ENCODE measurements around the gene IGF2R.

IGF2R gene

DNA sequence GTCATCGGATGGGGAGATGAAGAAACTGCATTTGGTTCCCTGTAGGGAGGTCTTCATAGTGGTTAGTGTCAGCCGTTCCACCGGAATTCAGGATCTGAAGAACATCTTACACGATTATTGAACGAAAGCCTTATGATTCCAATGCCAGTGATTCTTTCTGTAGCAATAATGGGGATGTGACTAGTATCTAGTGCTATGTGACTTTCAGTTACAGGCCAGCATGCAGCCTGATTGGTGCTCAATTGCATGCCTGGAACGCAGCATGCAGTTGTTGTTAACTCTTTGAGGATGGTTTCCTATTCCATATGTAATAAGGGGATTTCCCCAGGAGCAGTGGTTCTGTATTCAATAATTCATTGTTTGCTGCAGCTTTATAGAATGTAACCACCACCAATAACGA is 81.1 kb downstream of the IGF2R start:
- H3K4me3 ChIP-seq (ENCODE audit: low read depth, low read length): no peak overlapping the region
- TF ChIP-seq, protein P1, sequence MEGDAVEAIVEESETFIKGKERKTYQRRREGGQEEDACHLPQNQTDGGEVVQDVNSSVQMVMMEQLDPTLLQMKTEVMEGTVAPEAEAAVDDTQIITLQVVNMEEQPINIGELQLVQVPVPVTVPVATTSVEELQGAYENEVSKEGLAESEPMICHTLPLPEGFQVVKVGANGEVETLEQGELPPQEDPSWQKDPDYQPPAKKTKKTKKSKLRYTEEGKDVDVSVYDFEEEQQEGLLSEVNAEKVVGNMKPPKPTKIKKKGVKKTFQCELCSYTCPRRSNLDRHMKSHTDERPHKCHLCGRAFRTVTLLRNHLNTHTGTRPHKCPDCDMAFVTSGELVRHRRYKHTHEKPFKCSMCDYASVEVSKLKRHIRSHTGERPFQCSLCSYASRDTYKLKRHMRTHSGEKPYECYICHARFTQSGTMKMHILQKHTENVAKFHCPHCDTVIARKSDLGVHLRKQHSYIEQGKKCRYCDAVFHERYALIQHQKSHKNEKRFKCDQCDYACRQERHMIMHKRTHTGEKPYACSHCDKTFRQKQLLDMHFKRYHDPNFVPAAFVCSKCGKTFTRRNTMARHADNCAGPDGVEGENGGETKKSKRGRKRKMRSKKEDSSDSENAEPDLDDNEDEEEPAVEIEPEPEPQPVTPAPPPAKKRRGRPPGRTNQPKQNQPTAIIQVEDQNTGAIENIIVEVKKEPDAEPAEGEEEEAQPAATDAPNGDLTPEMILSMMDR (IDR thresholded peaks at IDR 0.05; ENCODE audit: low read depth, low read length): no peak

DNA sequence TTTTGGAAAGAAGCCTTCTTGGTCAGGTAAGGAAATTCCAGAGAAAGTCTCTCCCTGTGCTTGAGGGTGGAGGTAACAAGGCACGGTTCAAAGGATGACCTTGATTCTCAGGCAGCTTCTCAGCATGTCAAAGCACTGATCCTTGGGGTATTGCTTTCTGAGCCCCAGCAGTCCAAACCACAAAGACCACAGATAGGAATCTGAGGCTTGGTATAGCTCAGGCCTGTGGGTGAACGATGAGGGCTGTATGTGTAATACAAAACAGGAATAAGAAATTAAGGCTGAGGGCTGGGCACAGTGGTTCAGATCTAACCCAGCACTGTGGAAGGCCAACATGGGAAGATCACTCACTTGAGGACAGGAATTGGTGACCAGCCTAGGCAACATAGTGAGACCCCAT is 82.5 kb downstream of the IGF2R start:
- TF ChIP-seq, protein P1 (IDR thresholded peaks at IDR 0.05; ENCODE audit: low read depth, low read length): no peak
- no peak overlapping the region for H3K4me3 ChIP-seq (ENCODE audit: low read depth, low read length)

DNA sequence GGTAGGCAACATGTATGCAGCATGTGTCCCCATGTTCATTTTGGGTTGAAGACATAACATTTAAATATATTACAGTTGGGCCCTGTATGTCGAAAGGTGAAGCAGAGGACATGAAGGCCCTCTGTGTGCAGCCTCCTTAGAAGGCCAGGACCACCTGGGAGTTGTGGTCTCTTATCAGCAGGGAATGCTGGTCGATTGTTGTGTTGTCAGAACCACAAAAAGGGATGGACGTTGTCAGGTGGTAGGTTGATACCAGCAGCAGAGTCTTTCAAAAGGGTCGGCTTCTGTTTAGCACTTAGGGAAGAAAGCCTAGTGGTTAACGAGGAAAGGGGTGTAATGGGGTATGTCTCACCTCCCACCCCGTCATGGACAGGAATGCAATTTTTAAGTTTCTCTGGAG is 85.4 kb downstream of the IGF2R start:
- TF ChIP-seq, protein P1 (IDR thresholded peaks at IDR 0.05; ENCODE audit: low read depth, low read length): no peak
- no peak overlapping the region for H3K4me3 ChIP-seq (ENCODE audit: low read depth, low read length)

DNA sequence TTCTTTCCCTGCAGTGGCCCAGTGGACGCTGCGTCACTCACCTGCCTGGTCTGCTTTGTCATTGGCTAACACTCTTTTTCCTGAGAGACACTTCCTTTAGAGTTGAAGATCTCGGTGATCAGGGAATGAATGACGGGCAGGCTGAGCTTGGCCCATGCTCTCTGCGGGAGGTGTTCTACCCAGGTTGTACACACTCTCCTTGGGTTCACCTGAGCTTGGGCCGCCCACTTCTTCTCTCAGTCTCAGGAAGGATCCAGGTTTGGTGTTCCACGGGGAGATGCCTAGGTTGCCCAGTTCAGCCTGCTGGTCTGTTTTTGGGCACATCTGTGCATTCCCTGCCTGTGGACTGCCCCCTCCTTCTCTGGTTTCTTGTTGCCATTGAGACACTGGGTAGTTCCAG is 86.0 kb downstream of the IGF2R start:
- H3K4me3 ChIP-seq (ENCODE audit: low read depth, low read length): no peak overlapping the region
- TF ChIP-seq, protein P1 (IDR thresholded peaks at IDR 0.05; ENCODE audit: low read depth, low read length): no peak

DNA sequence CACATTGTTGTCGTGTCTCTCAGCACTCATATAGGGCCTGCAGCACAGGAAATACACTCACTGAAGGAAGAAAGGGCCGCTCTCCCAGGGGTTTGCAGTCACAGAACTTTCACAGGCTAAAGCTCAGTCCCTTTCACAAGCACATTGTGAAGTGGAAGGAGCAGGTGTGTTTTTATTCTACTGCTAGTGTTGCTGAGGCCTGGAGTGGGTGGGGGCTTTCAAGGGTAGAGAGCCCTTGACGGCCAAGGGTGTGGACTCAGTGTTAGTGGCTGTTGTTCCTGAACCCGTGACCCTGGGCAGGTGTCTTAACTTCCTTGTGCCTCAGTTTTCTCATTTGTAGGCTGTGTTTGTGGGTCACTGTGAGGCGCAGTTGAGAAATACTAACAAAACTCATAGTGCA is 86.5 kb downstream of the IGF2R start:
- TF ChIP-seq, protein P1 (IDR thresholded peaks at IDR 0.05; ENCODE audit: low read depth, low read length): no peak
- no peak overlapping the region for H3K4me3 ChIP-seq (ENCODE audit: low read depth, low read length)

DNA sequence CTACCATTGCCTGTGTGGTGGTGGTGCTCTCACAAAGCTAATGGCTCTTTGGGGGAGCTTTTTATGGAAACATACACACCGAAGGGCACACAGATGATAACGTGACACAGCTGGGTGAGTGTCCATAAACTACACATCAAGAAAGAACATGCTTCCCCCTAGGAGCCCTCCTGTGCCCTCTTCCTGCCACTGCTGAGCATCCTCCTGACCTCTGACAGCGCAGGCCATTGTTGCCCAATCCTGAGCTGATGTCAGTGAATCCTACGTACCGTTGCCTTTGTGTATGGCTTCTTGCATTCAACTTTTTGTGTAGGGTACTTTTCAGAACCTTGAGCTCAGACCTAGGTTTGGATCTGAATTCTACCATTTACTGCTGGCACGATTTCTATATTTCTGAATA is 86.9 kb downstream of the IGF2R start:
- TF ChIP-seq, protein P1 (IDR thresholded peaks at IDR 0.05; ENCODE audit: low read depth, low read length): no peak
- H3K4me3 ChIP-seq (ENCODE audit: low read depth, low read length): no peak overlapping the region

DNA sequence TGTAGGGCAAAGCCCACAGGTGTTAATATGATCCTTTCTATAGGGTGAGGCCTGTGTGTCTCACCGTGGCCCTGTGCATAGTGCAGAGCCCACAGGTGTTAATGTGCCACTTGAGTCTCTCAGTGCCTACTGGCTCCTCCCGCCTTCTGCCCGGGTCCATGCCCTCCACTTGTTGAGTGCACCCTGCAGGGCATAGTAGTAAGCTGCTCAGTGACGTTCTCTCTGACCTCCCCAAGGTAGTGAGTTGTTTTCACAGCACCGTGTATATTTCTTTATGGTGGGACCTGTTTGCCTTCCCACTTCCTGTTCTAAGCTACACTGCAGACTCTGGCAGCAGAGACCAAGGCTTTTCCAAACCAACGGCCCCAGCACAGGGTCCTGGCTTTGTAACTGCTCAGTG is 88.2 kb downstream of the IGF2R start:
- H3K4me3 ChIP-seq (ENCODE audit: low read depth, low read length): no peak overlapping the region
- TF ChIP-seq, protein P1 (IDR thresholded peaks at IDR 0.05; ENCODE audit: low read depth, low read length): no peak

Data from WI38 (cell line).